Stimulated activated effector memory CD8-positive, alpha-beta T cell treated with anti-CD3 and anti-CD28 coated beads, Interleukin-12 subunit alpha, Interleukin-12 subunit beta, amount 100 ng/mL, for 72 hours (primary cell): ENCODE results near the gene ADGRG4.
A peak's percentile ranks its signal among the peaks of the same experiment; 100 is the strongest.

ENCODE experiments used
- ATAC-seq: fragments of 150-1000 bp; cut with Tn5 transposase; 2 replicates; pipeline ENCODE4 v1.10.0; 2021
- DNase-seq, 2 donors: peaks; one replicate each; pipeline ENCODE4 v3.0.0; 2021 to 2022; ENCODE audit warnings: low spot score in 2 of 2
- H3K27ac Mint-ChIP-seq: one replicate; pipeline ENCODE4 v1.8.0; 2022; ENCODE audit warnings: mild to moderate bottlenecking, mixed read lengths
- H3K36me3 Mint-ChIP-seq: one replicate; pipeline ENCODE4 v1.8.0; 2022; ENCODE audit warnings: mild to moderate bottlenecking, mixed read lengths
- H3K4me1 Mint-ChIP-seq: one replicate; pipeline ENCODE4 v1.8.0; 2022; ENCODE audit warnings: mixed read lengths
- H3K4me3 Mint-ChIP-seq: one replicate; pipeline ENCODE4 v1.8.0; 2022; ENCODE audit warnings: mild to moderate bottlenecking, mixed read lengths
- H3K9me3 Mint-ChIP-seq: one replicate; pipeline ENCODE4 v1.8.0; 2022; ENCODE audit warnings: mixed read lengths

Gene ADGRG4

DNA sequence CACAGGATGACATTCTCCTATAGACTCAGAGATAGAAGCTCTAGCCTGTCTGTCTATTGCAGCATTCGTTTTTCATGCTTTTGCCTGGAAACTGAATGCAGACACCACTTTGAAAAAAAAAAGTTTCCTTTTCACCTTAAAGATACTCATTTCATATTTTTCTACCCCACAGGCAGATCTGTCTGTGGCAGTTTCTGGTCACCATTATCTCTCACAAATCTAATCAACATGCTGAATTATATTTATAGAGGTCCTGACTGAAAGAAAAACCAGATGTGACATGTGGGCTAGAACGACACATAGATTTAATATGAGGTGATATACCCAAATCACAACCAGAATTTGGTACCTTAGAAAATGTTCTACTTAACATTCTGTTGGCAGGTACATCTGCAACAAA, 28.2 kb downstream of the ADGRG4 start:
- Mint-ChIP-seq H3K27ac (no peak overlapping the region), H3K36me3 (no peaks in the 10 kb centered on the region), H3K4me3 (no peak overlapping the region), H3K9me3 (no peaks in the 10 kb centered on the region), H3K4me1 (no peaks in the 10 kb centered on the region)
- no peak for ATAC-seq
- DNase-seq, result no peak

DNA sequence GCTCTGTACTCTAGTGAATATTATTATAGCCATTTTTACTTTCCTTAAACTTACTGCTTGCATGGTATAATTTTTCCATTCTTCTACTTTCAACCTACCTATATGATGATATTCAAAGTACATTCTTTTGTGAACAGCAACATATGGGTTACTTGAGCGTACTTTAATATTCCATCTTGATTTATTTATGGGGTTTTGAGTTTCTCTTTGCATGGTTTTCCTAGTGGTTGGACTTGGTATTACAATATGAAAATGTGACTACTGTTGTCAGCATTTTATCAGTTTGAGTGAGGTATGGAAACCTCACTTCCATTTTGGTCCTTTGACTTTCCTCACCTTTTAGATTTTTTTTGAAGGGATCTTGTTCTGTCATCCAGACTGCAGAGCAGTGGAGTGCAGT, 35.9 kb downstream of the ADGRG4 start:
- peaks cover 3% of the 10 kb centered on the region for H3K9me3 Mint-ChIP-seq
- ATAC-seq (no peak), DNase-seq (no peak)
- no peak overlapping the region for H3K4me3 Mint-ChIP-seq
- H3K27ac Mint-ChIP-seq, result no peak overlapping the region
- no peaks in the 10 kb centered on the region for H3K4me1 Mint-ChIP-seq
- no peaks in the 10 kb centered on the region for H3K36me3 Mint-ChIP-seq

DNA sequence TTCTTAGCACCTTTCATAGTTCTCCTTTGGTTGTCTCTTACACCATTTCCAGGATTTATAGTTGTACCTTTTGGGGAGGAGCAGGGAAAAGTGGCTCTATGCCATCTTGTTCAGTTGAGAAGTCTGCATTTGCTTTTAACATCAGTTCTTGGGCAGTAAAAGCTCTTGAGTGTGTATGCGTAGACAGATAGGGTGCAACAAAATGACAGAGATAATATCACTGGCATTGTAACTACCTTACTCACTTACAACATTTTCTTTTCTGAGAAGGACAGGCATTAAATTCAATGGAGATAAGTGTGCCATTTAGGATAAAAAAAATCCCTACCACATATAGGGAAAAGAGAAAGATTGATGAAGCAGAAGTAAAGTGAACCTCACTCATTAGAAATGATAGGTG, 38.9 kb downstream of the ADGRG4 start:
- no peak overlapping the region for H3K4me3 Mint-ChIP-seq
- no peak for DNase-seq
- no peak for ATAC-seq
- no peaks in the 10 kb centered on the region for H3K36me3 Mint-ChIP-seq
- H3K9me3 Mint-ChIP-seq, result peaks cover 3% of the 10 kb centered on the region
- H3K4me1 Mint-ChIP-seq, result no peaks in the 10 kb centered on the region
- H3K27ac Mint-ChIP-seq, result no peak overlapping the region

DNA sequence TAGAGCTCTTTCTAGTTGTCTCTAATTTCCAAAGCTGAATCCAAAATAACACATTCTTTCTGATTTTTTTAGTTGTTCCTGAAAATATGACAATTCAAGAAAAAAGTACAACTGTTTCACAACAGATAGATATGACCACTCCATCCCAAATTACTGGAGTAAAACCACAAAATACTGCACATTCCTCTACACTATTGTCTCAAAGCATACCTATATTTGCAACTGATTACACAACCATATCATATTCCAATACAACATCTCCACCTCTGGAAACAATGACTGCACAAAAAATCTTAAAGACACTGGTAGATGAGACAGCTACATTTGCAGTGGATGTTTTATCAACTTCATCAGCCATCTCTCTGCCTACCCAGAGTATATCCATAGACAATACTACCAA, 43.6 kb downstream of the ADGRG4 start:
- H3K9me3 Mint-ChIP-seq, result no peaks in the 10 kb centered on the region
- DNase-seq, result no peak
- no peaks in the 10 kb centered on the region for H3K4me1 Mint-ChIP-seq
- H3K4me3 Mint-ChIP-seq, result no peak overlapping the region
- no peaks in the 10 kb centered on the region for H3K36me3 Mint-ChIP-seq
- no peak overlapping the region for H3K27ac Mint-ChIP-seq
- ATAC-seq, result no peak

DNA sequence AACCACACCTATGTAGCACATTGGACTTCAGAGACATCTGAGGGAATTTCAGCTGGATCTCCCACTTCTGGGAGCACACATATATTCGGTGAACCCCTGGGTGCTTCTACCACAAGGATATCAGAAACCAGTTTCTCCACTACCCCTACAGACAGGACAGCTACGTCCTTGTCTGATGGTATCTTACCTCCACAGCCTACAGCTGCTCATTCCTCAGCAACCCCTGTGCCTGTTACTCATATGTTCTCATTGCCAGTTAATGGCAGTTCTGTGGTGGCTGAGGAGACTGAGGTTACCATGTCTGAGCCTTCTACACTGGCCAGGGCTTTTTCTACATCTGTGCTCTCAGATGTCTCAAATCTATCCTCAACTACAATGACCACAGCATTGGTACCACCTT, 45.7 kb downstream of the ADGRG4 start:
- no peak for DNase-seq
- Mint-ChIP-seq H3K9me3 (no peaks in the 10 kb centered on the region), H3K4me1 (no peaks in the 10 kb centered on the region), H3K27ac (no peak overlapping the region), H3K4me3 (no peak overlapping the region), H3K36me3 (no peaks in the 10 kb centered on the region)
- no peak for ATAC-seq

DNA sequence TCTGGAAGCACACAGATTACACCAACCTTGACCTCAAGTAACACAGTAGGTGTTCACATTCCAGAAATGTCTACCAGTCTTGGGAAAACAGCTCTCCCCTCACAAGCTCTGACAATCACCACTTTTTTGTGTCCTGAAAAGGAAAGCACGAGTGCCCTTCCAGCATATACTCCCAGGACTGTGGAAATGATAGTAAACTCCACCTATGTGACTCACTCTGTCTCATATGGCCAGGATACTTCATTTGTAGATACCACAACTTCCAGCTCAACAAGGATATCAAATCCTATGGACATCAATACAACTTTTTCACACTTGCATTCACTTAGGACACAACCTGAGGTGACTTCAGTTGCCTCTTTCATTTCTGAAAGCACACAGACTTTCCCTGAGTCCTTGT, 46.9 kb downstream of the ADGRG4 start:
- ATAC-seq, result no peak
- Mint-ChIP-seq H3K27ac (no peak overlapping the region), H3K36me3 (no peaks in the 10 kb centered on the region), H3K9me3 (no peaks in the 10 kb centered on the region), H3K4me1 (no peaks in the 10 kb centered on the region), H3K4me3 (no peak overlapping the region)
- no peak for DNase-seq

DNA sequence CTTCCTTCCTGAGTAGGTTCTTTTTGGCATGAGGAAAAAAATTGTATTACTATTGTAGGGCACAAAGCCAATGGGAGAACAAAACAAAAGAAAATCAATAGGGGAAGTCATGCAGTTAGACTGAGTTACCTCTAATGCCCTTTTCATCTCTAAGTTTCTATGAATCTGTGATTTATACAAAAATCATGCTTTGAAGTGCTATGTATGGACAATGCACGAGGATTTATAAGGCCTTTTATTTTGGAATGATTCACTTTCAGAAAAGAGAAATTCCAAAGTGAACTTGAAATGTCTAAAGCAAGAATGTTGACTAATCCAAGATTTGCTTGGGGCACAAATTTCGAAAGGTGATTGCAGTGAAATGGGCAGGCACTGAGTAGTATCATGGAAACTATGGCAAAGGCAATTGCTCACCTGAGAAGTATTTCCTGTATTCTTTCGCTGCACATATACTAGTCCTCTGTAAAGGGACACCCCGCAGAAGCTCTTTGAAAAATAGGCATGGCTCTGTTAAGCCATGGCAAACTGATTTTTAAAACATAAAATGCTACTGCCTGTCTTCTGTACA, 52.8 kb downstream of the ADGRG4 start:
- ATAC-seq (no peak), DNase-seq (no peak)
- Mint-ChIP-seq H3K4me3 (no peak overlapping the region), H3K27ac (no peak overlapping the region), H3K36me3 (no peaks in the 10 kb centered on the region), H3K4me1 (no peaks in the 10 kb centered on the region), H3K9me3 (no peaks in the 10 kb centered on the region)

DNA sequence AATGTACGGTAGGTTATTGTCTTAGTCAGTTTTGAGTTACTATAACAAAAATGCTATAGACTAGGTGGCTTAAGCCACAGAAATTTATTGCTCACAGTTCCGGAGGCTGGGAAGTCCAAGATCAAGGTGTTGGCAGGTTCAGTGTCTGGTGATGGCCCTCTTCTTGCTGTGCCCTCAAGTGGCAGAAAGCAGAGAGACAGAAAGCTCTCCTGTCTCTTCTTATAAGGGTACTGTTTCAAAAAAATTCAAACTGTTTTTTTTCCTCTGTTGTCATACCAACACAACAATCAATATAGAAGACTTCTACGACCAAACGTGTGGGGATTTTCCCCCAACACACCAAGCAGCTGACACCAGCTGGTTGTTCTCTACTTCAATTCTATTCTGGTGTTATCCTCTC, 53.4 kb downstream of the ADGRG4 start:
- Mint-ChIP-seq H3K27ac (no peak overlapping the region), H3K36me3 (no peaks in the 10 kb centered on the region), H3K4me1 (no peaks in the 10 kb centered on the region), H3K9me3 (no peaks in the 10 kb centered on the region), H3K4me3 (no peak overlapping the region)
- DNase-seq (no peak), ATAC-seq (no peak)

DNA sequence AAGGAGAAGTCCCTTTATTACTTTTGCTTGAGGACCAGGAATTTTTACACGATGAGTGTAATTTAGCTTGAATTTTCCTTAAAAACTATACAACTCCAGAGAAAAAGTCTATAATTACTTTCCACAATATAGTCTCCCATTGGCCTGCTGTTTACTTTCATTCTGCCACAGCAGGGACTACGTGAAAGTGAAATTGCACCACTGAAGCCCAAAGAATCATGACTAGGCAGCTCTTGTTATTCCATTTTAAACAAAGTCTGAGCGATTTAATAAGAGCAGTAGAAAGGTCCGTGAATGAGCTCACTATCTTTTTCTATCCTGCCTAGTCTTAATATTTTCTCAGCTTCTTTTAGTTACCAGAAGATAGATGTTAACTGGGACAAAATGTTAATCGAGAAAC, 68.6 kb downstream of the ADGRG4 start:
- DNase-seq, result no peak
- Mint-ChIP-seq H3K27ac (no peak overlapping the region), H3K4me3 (no peak overlapping the region), H3K36me3 (no peaks in the 10 kb centered on the region), H3K9me3 (no peaks in the 10 kb centered on the region), H3K4me1 (no peaks in the 10 kb centered on the region)
- no peak for ATAC-seq

DNA sequence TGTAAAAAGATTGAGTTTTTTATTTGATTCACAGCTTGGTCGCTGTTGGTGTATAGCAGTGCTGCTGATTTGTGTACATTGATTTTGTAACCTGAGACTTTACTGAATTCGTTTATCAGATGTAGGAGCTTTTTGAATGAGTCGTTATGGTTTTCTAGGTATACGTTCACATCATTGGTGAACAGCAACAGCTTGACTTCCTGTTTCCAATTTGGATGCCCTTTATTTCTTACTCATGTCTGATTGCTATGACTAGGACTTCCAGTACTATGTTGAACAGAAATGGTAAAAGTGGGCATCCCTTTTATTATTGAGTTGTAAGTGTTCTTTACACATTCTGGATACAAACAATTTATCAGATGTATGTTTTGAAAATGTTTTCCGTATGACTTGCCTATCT, 76.0 kb downstream of the ADGRG4 start:
- ATAC-seq, result peak; percentile 78
- peaks cover 15% of the 10 kb centered on the region for H3K4me1 Mint-ChIP-seq
- no peak for DNase-seq
- H3K4me3 Mint-ChIP-seq, result no peak overlapping the region
- H3K9me3 Mint-ChIP-seq, result no peaks in the 10 kb centered on the region
- H3K27ac Mint-ChIP-seq, result no peak overlapping the region
- no peaks in the 10 kb centered on the region for H3K36me3 Mint-ChIP-seq

DNA sequence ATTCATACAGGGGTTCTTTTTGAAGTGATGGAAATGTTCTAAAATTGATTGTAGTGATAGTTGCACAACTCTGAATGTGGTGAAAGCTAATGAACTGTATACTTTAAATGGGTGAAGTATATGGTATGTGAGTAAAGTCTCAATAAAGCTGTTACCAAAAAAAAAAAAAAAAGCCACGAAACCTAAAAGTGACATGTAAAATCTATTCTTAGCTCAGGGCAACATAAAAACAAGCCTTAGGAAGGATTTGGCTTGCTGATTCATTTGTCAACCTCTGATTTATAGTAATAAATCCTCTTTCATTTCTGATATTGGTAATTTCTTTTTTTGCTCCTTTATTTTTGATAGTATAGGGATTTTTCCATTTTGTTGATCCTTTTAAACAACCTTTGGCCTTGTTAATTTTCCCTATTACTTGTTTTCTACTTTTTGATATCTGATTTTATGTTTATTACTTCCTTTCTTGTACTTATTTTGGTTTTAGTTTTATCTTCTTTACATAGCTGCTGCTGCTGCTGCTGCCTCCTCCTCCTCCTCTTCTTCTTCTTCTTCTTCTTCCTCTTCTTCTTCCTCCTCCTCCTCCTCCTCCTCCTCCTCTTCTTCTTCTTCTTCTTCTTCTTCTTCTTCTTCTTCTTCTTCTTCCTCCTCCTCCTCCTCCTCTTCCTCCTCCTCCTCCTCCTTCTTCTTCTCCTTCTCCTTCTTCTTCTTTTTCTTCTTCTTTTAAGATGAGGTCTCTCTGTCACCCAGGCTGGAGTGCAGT, 79.4 kb downstream of the ADGRG4 start:
- Mint-ChIP-seq H3K4me3 (no peak overlapping the region), H3K9me3 (no peaks in the 10 kb centered on the region), H3K27ac (no peak overlapping the region), H3K4me1 (peaks cover 15% of the 10 kb centered on the region), H3K36me3 (no peaks in the 10 kb centered on the region)
- DNase-seq, result no peak
- peak; percentile 52 for ATAC-seq

DNA sequence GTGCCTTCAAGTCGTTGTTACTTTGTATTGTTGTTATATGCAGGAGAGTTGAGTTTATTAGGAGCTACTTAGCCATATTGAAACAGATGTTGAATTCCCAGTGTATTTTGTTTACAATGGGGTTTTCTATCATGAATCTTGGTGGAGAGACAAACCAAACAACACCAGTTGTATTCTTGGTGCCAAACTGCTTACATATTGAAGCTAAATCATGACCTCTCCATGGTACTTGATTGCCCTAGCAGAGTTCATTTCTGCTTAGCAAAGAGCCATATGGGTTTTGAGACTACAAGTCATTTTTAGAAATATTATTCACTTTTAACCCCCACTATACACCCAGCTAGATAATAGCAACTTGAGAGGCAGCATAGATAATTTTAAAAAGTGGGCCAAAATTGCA, 85.4 kb downstream of the ADGRG4 start:
- H3K9me3 Mint-ChIP-seq, result no peaks in the 10 kb centered on the region
- H3K4me3 Mint-ChIP-seq, result no peak overlapping the region

DNA sequence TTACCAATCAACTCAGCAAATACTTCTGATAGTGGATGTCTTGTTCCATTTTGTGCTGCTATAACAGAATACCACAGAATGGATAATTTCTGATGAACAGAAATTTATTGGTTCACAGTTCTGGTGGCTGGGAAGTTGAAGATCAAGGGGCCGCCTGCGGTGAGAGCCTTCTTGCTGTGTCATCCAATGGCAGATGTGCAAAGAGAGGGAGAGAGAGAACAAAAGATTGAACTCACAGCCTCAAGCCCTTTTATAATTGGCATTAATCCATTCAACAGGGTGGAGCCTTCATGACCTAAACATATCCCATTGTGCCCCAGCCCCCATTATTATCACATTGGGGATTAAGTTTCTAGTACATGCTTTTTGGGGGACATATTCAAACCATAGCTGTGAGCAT, 86.1 kb downstream of the ADGRG4 start:
- no peak overlapping the region for H3K27ac Mint-ChIP-seq
- no peak for DNase-seq

More for the DNA sequence above, 85.4 kb downstream of the ADGRG4 start:
- no peak overlapping the region for H3K27ac Mint-ChIP-seq
- H3K4me1 Mint-ChIP-seq, result no peaks in the 10 kb centered on the region
- no peak for ATAC-seq
- H3K36me3 Mint-ChIP-seq, result no peaks in the 10 kb centered on the region
- DNase-seq, result no peak

DNA sequence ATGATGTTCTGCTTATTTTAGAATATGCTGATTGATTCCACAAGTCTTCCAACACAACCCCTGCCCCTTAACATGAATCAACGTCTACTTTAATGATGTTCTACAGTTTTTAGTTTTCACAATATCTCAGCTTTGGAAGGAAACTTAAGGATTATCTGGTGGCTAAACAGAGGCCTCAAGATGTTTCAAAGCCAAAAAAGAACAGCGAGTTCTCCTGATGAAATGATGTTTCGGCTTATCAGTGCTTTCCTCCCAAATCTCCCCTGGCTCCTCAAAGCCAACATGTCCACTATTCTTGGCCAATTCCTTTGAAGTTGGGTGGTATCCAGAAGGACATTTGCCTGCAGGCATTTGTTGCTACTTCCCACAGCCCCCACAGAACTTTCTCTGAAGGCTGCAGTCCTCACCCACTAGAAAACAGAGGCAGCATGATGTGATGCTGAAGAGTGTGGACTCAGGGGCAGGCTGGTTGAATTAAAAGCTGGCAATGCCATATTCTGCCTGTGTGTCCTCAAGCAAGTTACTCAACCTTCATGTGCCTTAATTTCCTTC, 87.3 kb downstream of the ADGRG4 start:
- Mint-ChIP-seq H3K9me3 (no peaks in the 10 kb centered on the region), H3K36me3 (no peaks in the 10 kb centered on the region), H3K4me1 (no peaks in the 10 kb centered on the region), H3K27ac (no peak overlapping the region), H3K4me3 (no peak overlapping the region)
- no peak for ATAC-seq
- no peak for DNase-seq

More for the DNA sequence above, 86.1 kb downstream of the ADGRG4 start:
- Mint-ChIP-seq H3K4me3 (no peak overlapping the region), H3K36me3 (no peaks in the 10 kb centered on the region), H3K4me1 (no peaks in the 10 kb centered on the region), H3K9me3 (no peaks in the 10 kb centered on the region)
- ATAC-seq, result no peak

DNA sequence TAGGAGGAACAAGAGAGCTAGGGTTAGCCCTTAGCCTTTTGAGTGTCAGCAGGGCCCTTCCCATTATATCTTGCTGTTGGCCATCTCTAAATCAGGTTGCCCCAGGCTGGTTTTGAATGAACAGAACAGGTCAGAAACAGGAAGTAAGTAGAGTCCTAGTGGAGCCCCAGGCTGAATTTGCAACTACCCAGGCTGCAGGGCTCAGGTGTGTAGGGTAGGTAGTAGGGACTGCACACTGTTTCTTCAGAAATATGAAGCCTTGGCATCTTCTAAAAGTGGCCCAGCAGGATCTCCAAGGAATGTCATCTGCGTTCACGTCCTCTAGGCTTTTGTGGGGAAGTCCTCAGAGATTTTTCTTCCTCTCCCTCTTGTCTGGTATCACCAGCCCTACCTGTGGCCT, 90.2 kb downstream of the ADGRG4 start:
- H3K4me1 Mint-ChIP-seq, result no peaks in the 10 kb centered on the region
- H3K9me3 Mint-ChIP-seq, result no peaks in the 10 kb centered on the region
- no peak overlapping the region for H3K27ac Mint-ChIP-seq
- H3K4me3 Mint-ChIP-seq, result no peak overlapping the region
- ATAC-seq (no peak), DNase-seq (no peak)
- no peaks in the 10 kb centered on the region for H3K36me3 Mint-ChIP-seq

DNA sequence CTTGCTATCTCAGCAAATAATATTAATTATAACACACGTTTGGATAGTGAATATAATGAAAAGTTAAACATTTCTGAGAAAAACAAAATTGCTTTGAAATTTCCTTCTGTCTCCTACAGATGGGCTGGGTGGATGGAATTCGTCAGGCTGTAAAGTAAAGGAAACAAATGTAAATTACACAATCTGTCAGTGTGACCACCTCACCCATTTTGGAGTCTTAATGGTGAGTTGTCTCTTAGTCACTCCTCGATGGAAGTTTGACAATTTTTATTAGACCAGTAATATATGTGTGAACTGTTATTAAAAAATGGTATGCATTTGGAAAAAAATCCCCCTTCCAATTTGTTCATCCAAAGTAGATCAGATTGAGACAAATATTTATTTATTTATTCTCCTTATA, 94.5 kb downstream of the ADGRG4 start:
- no peaks in the 10 kb centered on the region for H3K36me3 Mint-ChIP-seq
- no peaks in the 10 kb centered on the region for H3K4me1 Mint-ChIP-seq
- ATAC-seq (no peak), DNase-seq (no peak)
- H3K4me3 Mint-ChIP-seq, result no peak overlapping the region
- H3K27ac Mint-ChIP-seq, result no peak overlapping the region
- no peaks in the 10 kb centered on the region for H3K9me3 Mint-ChIP-seq
